Measurements from ENCODE around the gene STARD8. TPM values are rescaled to one million over a fixed set of nuclear protein-coding genes. Genes with fewer than 3 reads are reported as not detected.

STARD8 gene
- total and polyA plus RNA-seq, 2 donors (not counting 3 experiments of a cell fraction or from before 2014, with no cell fraction given) = 6.8 to 14.8 TPM

DNA sequence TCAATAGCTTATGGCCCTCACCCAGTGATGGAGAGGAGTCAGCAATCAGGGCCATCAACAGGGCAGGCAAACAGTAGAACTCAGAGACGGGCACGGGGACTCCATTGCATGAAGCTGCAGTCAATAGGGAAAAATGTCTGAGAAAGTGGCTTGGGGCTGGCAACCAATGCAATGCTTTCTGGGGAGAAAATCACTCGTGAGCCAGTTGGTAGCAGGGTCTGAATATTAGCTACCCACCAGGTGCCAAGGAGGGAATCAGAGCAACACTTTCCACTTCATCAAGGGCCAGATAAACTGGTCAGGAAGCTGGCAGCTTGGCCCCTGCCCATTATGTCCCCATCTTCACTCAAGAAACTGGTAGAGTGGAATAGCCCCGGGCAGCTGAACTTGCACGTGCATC is 80.7 kb downstream of the STARD8 start:
- H3K27me3 ChIP-seq (ENCODE audit: control insufficient read depth in 2 of 2, insufficient read depth in 2 of 2, low read length in 2 of 2) = no peaks in the 10 kb centered on the region
- POLR2A ChIA-PET = no interaction called here
- peaks cover 0 to 13% of the 10 kb centered on the region in 2 experiments for H3K36me3 ChIP-seq (ENCODE audit: control insufficient read depth in 2 of 2, extremely low read depth in 1 of 2, insufficient read depth in 2 of 2, low read length in 2 of 2)
- no peaks in the 10 kb centered on the region for H3K79me2 ChIP-seq (ENCODE audit: control insufficient read depth, insufficient read depth, low read length)
- no peaks in the 10 kb centered on the region for H4K20me1 ChIP-seq (replicated peaks; ENCODE audit: control insufficient read depth, extremely low read depth, insufficient read depth, low read length)
- no peak overlapping the region for H2AFZ ChIP-seq (ENCODE audit: low read depth, low read length)
- BruUV-seq (replicated peaks) = no TSS peak
- H3K4me3 ChIP-seq (replicated peaks in 1 of 3; ENCODE audit: insufficient read depth in 1 of 3, low read depth in 1 of 3, low read length in 3 of 3) = no peak overlapping the region
- intact Hi-C loops (cut with micrococcal nuclease) = no loop called here
- H3K4me2 ChIP-seq (ENCODE audit: insufficient read depth, low read length) = no peak overlapping the region
- H3K27ac ChIP-seq (ENCODE audit: insufficient read depth, low read depth, low read length) = no peak overlapping the region
- DNase-seq (ENCODE audit: low read depth, low spot score) = no peak
- TF ChIP-seq EZH2 (IDR thresholded peaks at IDR 0.05; ENCODE audit: borderline replicate concordance, low read depth, low read length, severe bottlenecking) (no peak), FOS (IDR thresholded peaks at IDR 0.05; ENCODE audit: borderline replicate concordance, insufficient read depth, low read length) (no peak), POLR2AphosphoS5 (IDR thresholded peaks at IDR 0.05; ENCODE audit: insufficient read depth, low read depth, low read length) (no peak), GATA2 (IDR thresholded peaks at IDR 0.05; ENCODE audit: insufficient read depth, insufficient read length, low read depth, low read length) (no peak), POLR2A (IDR thresholded peaks at IDR 0.05; ENCODE audit: low read depth, low read length) (no peak), CTCF (IDR thresholded peaks at IDR 0.05; ENCODE audit: extremely low read depth in 1 of 2, insufficient read depth in 1 of 2, low read depth in 1 of 2, low read length in 2 of 2) (no peak), MYC (IDR thresholded peaks at IDR 0.05; ENCODE audit: low read depth, low read length) (no peak), MAX (IDR thresholded peaks at IDR 0.05; ENCODE audit: insufficient read depth, insufficient read length) (no peak), JUN (IDR thresholded peaks at IDR 0.05; ENCODE audit: borderline replicate concordance, insufficient read depth, insufficient read length, low read depth) (no peak)
- no peak overlapping the region for H3K9ac ChIP-seq (replicated peaks; ENCODE audit: extremely low read depth, insufficient read depth, low read length)
- no peaks in the 10 kb centered on the region for H3K4me1 ChIP-seq (ENCODE audit: control insufficient read depth, extremely low read depth, insufficient read depth, low read length)
- dilution Hi-C loops (cut with MboI; ENCODE audit: extremely low pct_ligation_motif_present, low sequenced_read_pairs) = no loop called here
- FAIRE-seq = no peak
- no peaks in the 10 kb centered on the region for H3K9me1 ChIP-seq (replicated peaks; ENCODE audit: control insufficient read depth, extremely low read depth, insufficient read depth, low read length)
- CTCF ChIA-PET = no interaction called here
- no peaks in the 10 kb centered on the region for H3K9me3 ChIP-seq (replicated peaks; ENCODE audit: control insufficient read depth, insufficient read depth, low read length)
